Cardiac muscle cell (in vitro differentiated cells and primary cell): ENCODE data around the gene YPEL4. TPM values are rescaled to one million over a fixed set of nuclear protein-coding genes. Genes with fewer than 3 reads are reported as not detected.

Experiments
- DNase-seq, 2 donors: peaks; one replicate each; pipeline versions ENCODE4 v3.0.0 to v3.0.0-alpha.2; 2010 to 2017; ENCODE audit warnings: low read depth in 1 of 2, low spot score in 1 of 2
- H3K27ac ChIP-seq: fragments of 200-600 bp; sonication (generic); 2 replicates; pipeline ENCODE4 v1.5.1; 2016
- H3K27me3 ChIP-seq: fragments of 200-600 bp; sonication (generic); 2 replicates; pipeline ENCODE4 v1.6.0; 2016; ENCODE audit warnings: control low read depth
- H3K36me3 ChIP-seq: fragments of 200-600 bp; sonication (generic); 2 replicates; pipeline ENCODE4 v1.5.1; 2016; ENCODE audit warnings: control low read depth
- H3K4me1 ChIP-seq: fragments of 200-600 bp; sonication (generic); 2 replicates; pipeline ENCODE4 v1.8.1; 2017; ENCODE audit warnings: low read depth, mild to moderate bottlenecking, mixed run types
- H3K4me3 ChIP-seq: fragments of 200-600 bp; sonication (generic); 2 replicates; pipeline ENCODE4 v1.5.1; 2016; ENCODE audit warnings: mild to moderate bottlenecking
- H3K9me3 ChIP-seq: fragments of 200-600 bp; sonication (generic); 2 replicates; pipeline ENCODE4 v1.5.1; 2017; ENCODE audit warnings: low read depth, mild to moderate bottlenecking, control low read depth
- polyA plus RNA-seq: library from polyadenylated mRNA; unstranded; fragments of >200 nt; fragmentation: Nextera tagmentation; extraction: Ambion mirVana; gene quantifications from 2 replicates; pipeline ENCODE4 v1.2.1, GENCODE V29; 2016
- total RNA-seq: library from RNA; depleted of rRNA; stranded (reverse); fragments of >200 nt; gene quantifications from 2 replicates; pipeline ENCODE4 v1.2.3, GENCODE V29; 2016
- TF ChIP-seq, protein P1 (sequence below): IDR thresholded peaks from 2 replicates; pipeline ENCODE4 v1.5.1; 2012; ENCODE audit warnings: low read depth, mild to moderate bottlenecking, low read length

Gene YPEL4
- total and polyA plus RNA-seq, 2 experiments from 2014 or later = 1.1 to 1.3 TPM

DNA sequence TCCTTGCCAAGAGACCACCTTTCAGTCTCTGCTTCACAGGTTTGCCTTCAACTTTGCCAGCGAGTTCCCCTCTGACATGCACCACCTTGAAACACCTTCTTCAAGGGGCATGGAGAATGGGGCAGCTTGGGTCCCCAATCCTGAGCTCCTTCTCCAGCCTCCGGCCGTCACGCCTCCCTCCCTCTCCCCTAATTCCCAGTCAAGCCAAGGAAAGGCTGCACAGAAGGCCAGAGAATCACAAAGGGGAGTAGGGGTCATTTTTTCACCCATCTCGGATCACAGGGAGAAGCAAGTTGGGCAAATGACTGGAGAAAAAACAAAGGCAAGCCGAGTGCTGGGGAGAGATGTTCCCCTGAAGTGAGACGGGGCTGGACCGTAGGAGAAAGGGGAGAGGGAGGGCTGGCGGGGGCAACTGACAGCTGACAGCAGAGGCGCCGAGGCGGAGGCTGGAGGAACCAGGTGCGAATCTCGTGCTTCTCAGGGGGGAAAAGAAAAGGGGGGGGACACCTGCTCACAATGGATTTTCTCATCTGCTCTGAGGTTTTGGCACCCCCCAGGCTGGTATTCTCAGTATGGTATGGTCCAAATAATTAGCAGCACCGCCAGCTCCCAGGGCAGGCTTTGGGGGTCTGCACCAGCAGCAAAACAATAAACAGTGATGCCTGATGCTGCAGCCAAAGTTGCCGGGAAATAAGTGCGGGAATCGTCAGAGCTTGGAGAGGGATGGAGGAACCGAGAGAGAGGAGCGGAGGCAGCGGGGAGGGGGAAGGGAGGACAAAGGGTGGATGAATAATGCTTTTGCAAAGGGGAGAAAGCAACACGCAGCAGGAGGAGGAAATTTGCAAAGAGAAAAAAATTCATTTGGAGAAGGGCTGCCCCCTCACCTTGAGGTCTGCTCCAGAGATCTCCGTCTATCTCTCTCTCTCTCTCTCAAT is 644 bp downstream of the YPEL4 start:
- H3K27ac ChIP-seq = peak overlapping the region; percentile 36
- peaks cover 59% of the 10 kb centered on the region for H3K4me1 ChIP-seq
- DNase-seq = peak; percentile 37 to 56

DNA sequence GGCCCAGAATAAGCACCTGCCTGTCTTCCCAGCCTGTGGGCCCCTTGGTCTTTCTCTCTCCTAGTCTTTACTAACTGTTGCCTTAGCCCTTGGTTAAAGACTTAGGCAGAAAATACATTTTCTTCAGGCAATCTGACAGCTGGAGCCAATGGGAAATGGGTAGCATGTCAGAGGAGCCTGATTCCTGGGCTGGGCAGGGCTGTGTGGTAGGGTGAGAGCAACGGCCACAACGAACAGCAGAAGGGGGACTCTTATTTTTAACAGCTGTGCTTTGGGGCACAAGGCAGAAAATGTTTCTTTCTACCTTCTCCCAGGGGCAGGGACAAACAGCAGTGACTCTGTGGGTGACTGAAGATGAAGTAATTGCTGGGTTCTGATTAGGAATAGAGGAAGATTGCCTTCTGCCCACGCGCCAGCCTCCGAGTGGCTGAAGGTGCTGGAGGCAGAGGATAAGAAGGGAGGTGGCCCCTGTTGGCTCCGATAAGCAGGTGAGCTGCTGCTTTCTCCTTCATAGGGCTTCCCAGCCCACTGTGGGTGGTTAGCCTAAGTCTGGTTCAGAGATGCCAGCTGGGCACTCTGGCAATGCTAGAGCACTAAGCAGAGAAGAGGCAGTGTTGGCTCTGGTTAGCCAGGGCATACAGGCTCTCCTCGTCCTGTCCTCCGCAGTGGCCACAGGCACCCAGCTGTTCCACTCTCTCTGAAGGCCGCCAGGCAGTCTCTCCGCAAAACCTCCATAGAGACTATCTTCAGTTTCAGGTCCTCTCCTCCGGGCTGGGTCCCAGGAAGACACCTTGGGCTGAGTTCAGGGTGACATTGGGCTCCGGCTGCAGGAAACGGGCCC is 1.5 kb downstream of the YPEL4 start:
- Histone ChIP-seq H3K4me1 (peaks cover 65% of the 10 kb centered on the region), H3K36me3 (no peaks in the 10 kb centered on the region), H3K27ac (peak overlapping the region; percentile 55), H3K4me3 (peak overlapping the region; percentile 3), H3K9me3 (no peaks in the 10 kb centered on the region), H3K27me3 (no peaks in the 10 kb centered on the region)
- DNase-seq = peak; percentile 26 to 31
- TF ChIP-seq, protein P1, sequence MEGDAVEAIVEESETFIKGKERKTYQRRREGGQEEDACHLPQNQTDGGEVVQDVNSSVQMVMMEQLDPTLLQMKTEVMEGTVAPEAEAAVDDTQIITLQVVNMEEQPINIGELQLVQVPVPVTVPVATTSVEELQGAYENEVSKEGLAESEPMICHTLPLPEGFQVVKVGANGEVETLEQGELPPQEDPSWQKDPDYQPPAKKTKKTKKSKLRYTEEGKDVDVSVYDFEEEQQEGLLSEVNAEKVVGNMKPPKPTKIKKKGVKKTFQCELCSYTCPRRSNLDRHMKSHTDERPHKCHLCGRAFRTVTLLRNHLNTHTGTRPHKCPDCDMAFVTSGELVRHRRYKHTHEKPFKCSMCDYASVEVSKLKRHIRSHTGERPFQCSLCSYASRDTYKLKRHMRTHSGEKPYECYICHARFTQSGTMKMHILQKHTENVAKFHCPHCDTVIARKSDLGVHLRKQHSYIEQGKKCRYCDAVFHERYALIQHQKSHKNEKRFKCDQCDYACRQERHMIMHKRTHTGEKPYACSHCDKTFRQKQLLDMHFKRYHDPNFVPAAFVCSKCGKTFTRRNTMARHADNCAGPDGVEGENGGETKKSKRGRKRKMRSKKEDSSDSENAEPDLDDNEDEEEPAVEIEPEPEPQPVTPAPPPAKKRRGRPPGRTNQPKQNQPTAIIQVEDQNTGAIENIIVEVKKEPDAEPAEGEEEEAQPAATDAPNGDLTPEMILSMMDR = no peak

More for the DNA sequence above, 644 bp downstream of the YPEL4 start:
- H3K27me3 ChIP-seq = no peaks in the 10 kb centered on the region
- H3K36me3 ChIP-seq = no peaks in the 10 kb centered on the region
- H3K4me3 ChIP-seq = peak overlapping the region; percentile 26
- H3K9me3 ChIP-seq = no peaks in the 10 kb centered on the region
- TF ChIP-seq, protein P1 = no peak

DNA sequence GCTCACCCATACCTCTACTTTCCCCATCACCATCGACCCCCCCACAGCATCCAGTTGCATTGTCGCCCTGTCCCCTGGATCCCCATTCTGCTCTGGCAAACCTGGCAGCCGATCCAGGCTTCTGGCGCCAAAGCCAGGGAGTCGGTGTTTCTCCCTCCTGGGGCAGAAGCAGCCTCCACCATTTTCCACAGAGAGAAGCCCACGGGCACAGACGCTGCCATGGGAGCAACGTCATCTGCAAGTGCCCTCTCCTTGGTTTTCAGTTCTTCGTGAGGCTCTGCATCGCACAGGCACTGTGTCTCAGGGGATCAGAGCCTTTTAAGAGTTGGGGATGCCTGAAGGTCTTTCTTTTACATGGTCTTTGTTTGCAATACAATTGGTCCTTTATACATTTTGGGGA is 2.3 kb downstream of the YPEL4 start:
- peak overlapping the region; percentile 55 for H3K27ac ChIP-seq

DNA sequence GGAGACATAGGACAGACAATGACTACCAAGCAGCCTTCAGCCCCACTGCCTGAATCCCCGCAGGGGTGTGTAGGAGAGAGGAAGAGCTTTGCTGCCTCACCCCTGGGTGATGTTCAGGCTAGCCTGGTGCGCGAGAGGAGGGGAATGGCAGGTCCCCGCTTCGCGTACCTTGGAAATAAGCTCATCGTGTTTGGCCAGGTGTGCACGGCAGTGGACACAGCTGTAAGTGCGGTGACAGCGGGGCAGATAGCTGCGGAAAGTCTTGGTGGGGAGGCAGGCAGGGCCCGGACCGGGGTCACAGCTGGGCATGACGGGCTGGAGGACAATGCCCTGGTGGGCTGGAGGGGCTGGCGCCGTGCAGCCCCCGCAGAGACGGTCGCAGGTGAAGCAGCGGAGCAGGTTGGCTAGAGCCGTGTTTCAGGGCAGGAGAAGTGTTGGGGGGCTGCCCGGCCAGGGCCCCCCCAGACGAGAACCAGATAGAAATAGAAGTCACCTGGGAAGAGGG is 2.9 kb downstream of the YPEL4 start:
- Histone ChIP-seq H3K36me3 (no peaks in the 10 kb centered on the region), H3K4me3 (no peak overlapping the region), H3K9me3 (no peaks in the 10 kb centered on the region), H3K27ac (peak overlapping the region; percentile 55), H3K4me1 (peaks cover 66% of the 10 kb centered on the region), H3K27me3 (no peaks in the 10 kb centered on the region)
- peak in 1 of 2 donors; percentile 15 for DNase-seq
- TF ChIP-seq, protein P1 = no peak

More for the DNA sequence above, 2.3 kb downstream of the YPEL4 start:
- H3K4me3 ChIP-seq = no peak overlapping the region
- no peaks in the 10 kb centered on the region for H3K9me3 ChIP-seq
- H3K4me1 ChIP-seq = peaks cover 65% of the 10 kb centered on the region
- H3K27me3 ChIP-seq = no peaks in the 10 kb centered on the region
- TF ChIP-seq, protein P1 = no peak
- no peaks in the 10 kb centered on the region for H3K36me3 ChIP-seq
- DNase-seq = peak; percentile 27 to 41

DNA sequence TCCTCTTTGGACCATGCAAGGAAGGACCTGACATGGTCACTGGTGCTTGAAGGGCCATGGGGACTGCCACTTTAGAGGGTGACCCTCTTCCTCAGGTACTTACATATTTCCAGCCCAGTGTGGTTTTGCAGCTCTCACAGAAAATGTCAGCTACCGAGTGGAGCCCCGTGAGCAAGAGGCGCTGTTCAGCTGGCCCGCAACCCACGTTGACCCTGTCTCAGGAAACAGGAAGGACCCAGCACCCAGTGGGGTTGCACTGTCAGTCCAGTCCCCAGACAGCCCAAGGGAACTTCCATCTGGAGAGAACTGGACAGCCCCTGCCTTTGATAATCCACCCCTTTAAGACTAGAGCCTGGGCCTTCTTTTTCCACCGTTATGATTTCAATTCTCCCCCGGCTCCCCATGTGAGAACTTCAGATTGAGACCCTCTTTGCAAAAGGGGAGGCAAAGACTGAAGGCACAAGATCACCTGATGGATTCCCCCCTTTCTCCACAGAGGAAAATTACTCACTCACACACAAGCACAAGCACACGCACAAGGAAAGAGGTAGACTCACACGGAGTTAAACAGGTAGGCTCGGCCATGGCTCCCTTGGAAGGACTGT is 3.4 kb downstream of the YPEL4 start:
- peaks cover 71% of the 10 kb centered on the region for H3K4me1 ChIP-seq
- TF ChIP-seq, protein P1 = no peak
- H3K27ac ChIP-seq = peak overlapping the region; percentile 55
- H3K36me3 ChIP-seq = no peaks in the 10 kb centered on the region
- no peaks in the 10 kb centered on the region for H3K9me3 ChIP-seq
- H3K27me3 ChIP-seq = no peaks in the 10 kb centered on the region
- peak in 1 of 2 donors; percentile 11 for DNase-seq
- no peak overlapping the region for H3K4me3 ChIP-seq
